OCI-LY7 (cell line): ENCODE results near the gene PELO. TPM values are rescaled to one million over a fixed set of nuclear protein-coding genes. Genes with fewer than 3 reads are reported as not detected.

ENCODE experiments used
- BruUV-seq: library from RNA; stranded (reverse); fragments of 400-500 nt; replicated peaks from 2 replicates; lab custom pipeline; 2021; lab: Mats Ljungman, UMichigan
- CTCF ChIA-PET: fragments of 300-600 bp; sonication (Branson Sonifier 250); formaldehyde crosslinking; loops from one replicate; lab custom pipeline; 2022; ENCODE audit warnings: antibody characterized with exemption; ENCODE audit not compliant: unreplicated experiment; lab: Charles Lee
- POLR2A ChIA-PET: fragments of 300-600 bp; sonication (Branson Sonifier 250); formaldehyde crosslinking; loops from one replicate; lab custom pipeline; 2022; ENCODE audit warnings: antibody characterized with exemption; lab: Charles Lee
- DNase-seq: peaks from one replicate; pipeline ENCODE4 v3.0.0-alpha.2; 2015; ENCODE audit warnings: low spot score
- H2AFZ ChIP-seq: fragments of 200-600 bp; sonication (generic), shearing (Covaris generic); 2 replicates; pipeline ENCODE4 v1.6.1; 2014; ENCODE audit warnings: mild to moderate bottlenecking, antibody characterized with exemption, low read length, moderate library complexity
- H3K27ac ChIP-seq: fragments of 200-600 bp; sonication (generic); 2 replicates; pipeline ENCODE4 v1.5.1; 2014; ENCODE audit warnings: mixed run types, low read depth, mild to moderate bottlenecking, moderate library complexity, low read length, inconsistent platforms; ENCODE audit not compliant: poor library complexity, severe bottlenecking
- H3K36me3 ChIP-seq: fragments of 200-600 bp; sonication (generic); 2 replicates; pipeline ENCODE4 v1.6.1; 2014; ENCODE audit warnings: mild to moderate bottlenecking, antibody characterized with exemption, low read length, moderate library complexity, mixed read lengths; ENCODE audit not compliant: insufficient read depth
- H3K4me1 ChIP-seq: fragments of 200-600 bp; sonication (generic); 2 replicates; pipeline ENCODE4 v1.5.1; 2014; ENCODE audit warnings: mild to moderate bottlenecking, low read length; ENCODE audit not compliant: insufficient read depth, poor library complexity, severe bottlenecking
- H3K4me2 ChIP-seq: fragments of 200-600 bp; sonication (generic); 2 replicates; pipeline ENCODE4 v1.6.1; 2014; ENCODE audit warnings: mild to moderate bottlenecking, low read length
- H3K4me3 ChIP-seq: fragments of 200-600 bp; sonication (generic); 2 replicates; pipeline ENCODE4 v1.5.1; 2014; ENCODE audit warnings: mild to moderate bottlenecking, low read depth, low read length; ENCODE audit not compliant: poor library complexity, severe bottlenecking
- H3K79me2 ChIP-seq: fragments of 200-600 bp; sonication (generic); 2 replicates; pipeline ENCODE4 v1.6.1; 2016; ENCODE audit warnings: low read depth, mild to moderate bottlenecking, low read length, moderate library complexity, mixed read lengths; ENCODE audit not compliant: insufficient read depth
- H3K9me2 ChIP-seq: fragments of 200-600 bp; sonication (generic); 2 replicates; pipeline ENCODE4 v1.6.1; 2016; ENCODE audit warnings: mild to moderate bottlenecking, low read length, mixed read lengths; ENCODE audit not compliant: insufficient read depth
- H3K9me3 ChIP-seq: fragments of 200-600 bp; sonication (generic); 2 replicates; pipeline ENCODE4 v1.6.1; 2014; ENCODE audit warnings: mild to moderate bottlenecking, mixed run types, low read length, mixed read lengths
- H4K20me1 ChIP-seq: fragments of 200-600 bp; sonication (generic); 2 replicates; pipeline ENCODE4 v1.6.1; 2014; ENCODE audit warnings: mild to moderate bottlenecking, antibody characterized with exemption, low read length, moderate library complexity, mixed read lengths; ENCODE audit not compliant: insufficient read depth
- EZH2phosphoT487 ChIP-seq: fragments of 200-600 bp; sonication (generic); IDR thresholded peaks from 2 replicates; pipeline ENCODE4 v1.6.1; 2018; ENCODE audit warnings: low read depth, borderline replicate concordance, mild to moderate bottlenecking, mixed run types, antibody characterized with exemption, low read length, moderate library complexity, mixed read lengths
- intact Hi-C: fragments of 100-400 bp; cut with micrococcal nuclease; formaldehyde crosslinking; loops from one replicate; pipeline ENCODE4 v1.10.0; 2022; ENCODE audit not compliant: unreplicated experiment
- total RNA-seq, 2 experiments: library from RNA; depleted of rRNA in 1 of 2; stranded (reverse); fragments of >200 nt in 1 of 2; shearing (Covaris generic) in 1 of 2; gene quantifications; 2 replicates each; pipeline ENCODE4 v1.2.3, GENCODE V29; 2014 to 2022
- TF ChIP-seq, protein P1 (sequence below): fragments of 200-600 bp; sonication (generic); conservative IDR thresholded peaks from 2 replicates; pipeline ENCODE4 v1.5.1; 2014; ENCODE audit warnings: mild to moderate bottlenecking, antibody characterized with exemption, low read length, moderate library complexity, mixed read lengths

The PELO gene
- total RNA-seq, 2 experiments from 2014 or later, result 10.2 to 13.0 TPM

DNA sequence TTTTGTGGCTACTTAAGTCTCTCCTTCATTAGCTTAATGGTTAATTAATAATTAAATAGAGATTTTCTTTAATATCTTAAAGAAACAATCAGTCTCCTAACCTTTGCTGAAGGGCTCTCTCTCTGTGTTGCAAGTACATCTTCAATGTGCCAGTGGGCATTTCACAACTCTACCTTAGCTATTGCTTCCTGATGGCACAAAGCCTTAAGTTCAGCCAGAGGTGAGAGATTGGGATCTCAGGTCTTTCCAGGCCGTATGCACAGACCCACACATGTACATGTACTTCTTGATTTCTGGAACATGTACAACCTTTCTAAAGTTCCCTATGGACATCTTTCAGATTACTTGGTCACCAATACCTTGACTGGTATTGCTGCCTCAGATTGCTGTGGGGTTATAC lies 8.9 kb upstream of the PELO start:
- DNase-seq, result no peak
- ChIA-PET CTCF (no interaction called here), POLR2A (interaction anchor here (0.6 kb wide), 1 partner anchor 415 kb away, joined by 3 read pairs; no protein-coding TSS in a partner anchor)
- H3K79me2 ChIP-seq, result no peaks in the 10 kb centered on the region
- no peak overlapping the region for H2AFZ ChIP-seq
- H3K36me3 ChIP-seq, result no peaks in the 10 kb centered on the region
- no TSS peak for BruUV-seq
- no peaks in the 10 kb centered on the region for H3K9me3 ChIP-seq
- H3K9me2 ChIP-seq, result no peaks in the 10 kb centered on the region
- TF ChIP-seq, protein P1, sequence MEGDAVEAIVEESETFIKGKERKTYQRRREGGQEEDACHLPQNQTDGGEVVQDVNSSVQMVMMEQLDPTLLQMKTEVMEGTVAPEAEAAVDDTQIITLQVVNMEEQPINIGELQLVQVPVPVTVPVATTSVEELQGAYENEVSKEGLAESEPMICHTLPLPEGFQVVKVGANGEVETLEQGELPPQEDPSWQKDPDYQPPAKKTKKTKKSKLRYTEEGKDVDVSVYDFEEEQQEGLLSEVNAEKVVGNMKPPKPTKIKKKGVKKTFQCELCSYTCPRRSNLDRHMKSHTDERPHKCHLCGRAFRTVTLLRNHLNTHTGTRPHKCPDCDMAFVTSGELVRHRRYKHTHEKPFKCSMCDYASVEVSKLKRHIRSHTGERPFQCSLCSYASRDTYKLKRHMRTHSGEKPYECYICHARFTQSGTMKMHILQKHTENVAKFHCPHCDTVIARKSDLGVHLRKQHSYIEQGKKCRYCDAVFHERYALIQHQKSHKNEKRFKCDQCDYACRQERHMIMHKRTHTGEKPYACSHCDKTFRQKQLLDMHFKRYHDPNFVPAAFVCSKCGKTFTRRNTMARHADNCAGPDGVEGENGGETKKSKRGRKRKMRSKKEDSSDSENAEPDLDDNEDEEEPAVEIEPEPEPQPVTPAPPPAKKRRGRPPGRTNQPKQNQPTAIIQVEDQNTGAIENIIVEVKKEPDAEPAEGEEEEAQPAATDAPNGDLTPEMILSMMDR, result no peak
- TF ChIP-seq EZH2phosphoT487, result no peak
- no peaks in the 10 kb centered on the region for H4K20me1 ChIP-seq
- intact Hi-C loops, result no loop called here
- H3K4me2 ChIP-seq, result no peak overlapping the region
- H3K4me3 ChIP-seq, result no peak overlapping the region
- H3K27ac ChIP-seq, result no peak overlapping the region
- no peaks in the 10 kb centered on the region for H3K4me1 ChIP-seq

DNA sequence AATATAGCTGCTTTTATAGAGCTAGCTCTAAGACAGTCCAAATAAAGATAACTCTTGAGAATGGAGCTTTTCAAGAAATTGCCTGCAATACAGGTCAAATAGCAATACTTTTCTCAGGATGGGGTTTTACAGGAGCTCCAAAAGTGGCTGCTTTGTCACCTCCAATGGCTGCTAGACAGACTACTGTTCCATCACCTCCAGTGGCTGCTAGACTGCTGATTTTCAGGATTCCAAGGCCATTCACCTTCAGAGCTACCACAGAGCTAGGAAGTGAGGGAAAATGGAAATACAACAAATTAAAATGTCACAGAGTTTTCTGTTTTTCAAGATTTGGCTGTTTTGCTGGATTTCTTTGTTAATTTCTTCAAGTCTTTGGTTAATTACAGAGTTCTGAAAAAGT lies 8.5 kb upstream of the PELO start:
- CTCF ChIA-PET, result no interaction called here
- intact Hi-C loops, result no loop called here
- DNase-seq, result no peak

More for the DNA sequence above, 8.5 kb upstream of the PELO start:
- no peak overlapping the region for H3K27ac ChIP-seq
- POLR2A ChIA-PET, result no interaction called here
- no peak overlapping the region for H3K4me2 ChIP-seq
- no peaks in the 10 kb centered on the region for H4K20me1 ChIP-seq
- H3K9me2 ChIP-seq, result no peaks in the 10 kb centered on the region
- H3K9me3 ChIP-seq, result no peaks in the 10 kb centered on the region
- H3K36me3 ChIP-seq, result no peaks in the 10 kb centered on the region
- no peak overlapping the region for H3K4me3 ChIP-seq
- no peaks in the 10 kb centered on the region for H3K4me1 ChIP-seq
- no TSS peak for BruUV-seq
- no peak for TF ChIP-seq EZH2phosphoT487
- TF ChIP-seq, protein P1, result no peak
- no peak overlapping the region for H2AFZ ChIP-seq
- no peaks in the 10 kb centered on the region for H3K79me2 ChIP-seq
